ENCODE data around the gene SLC25A48.
A peak's percentile ranks its signal among the peaks of the same experiment; 100 is the strongest.

The SLC25A48 gene

GRCh38 chr5:135881244-135881643 lies 46.8 kb downstream of the SLC25A48 start:
- DNase-seq (ENCODE audit: low spot score) = no peak

DNA sequence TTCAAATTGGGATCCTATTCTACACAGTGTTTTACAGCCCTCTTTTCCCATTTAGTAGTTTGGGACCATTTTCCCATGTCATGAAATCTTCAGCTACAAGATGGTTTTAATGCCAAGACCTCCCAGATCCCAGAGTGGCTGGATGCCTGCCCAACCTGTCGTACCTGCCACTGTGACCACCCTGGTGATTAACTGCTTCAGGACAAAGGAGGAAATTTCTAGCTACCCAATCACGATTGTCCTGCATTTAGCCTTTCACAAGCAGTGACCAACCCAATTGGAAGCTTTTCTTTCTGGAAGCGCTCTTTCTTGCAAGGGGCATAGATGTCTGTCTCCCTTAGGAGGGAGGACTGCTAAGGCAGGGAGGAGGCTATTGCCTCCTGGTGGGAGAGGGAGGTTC lies 47.4 kb downstream of the SLC25A48 start:
- DNase-seq (ENCODE audit: low spot score) = no peak

DNA sequence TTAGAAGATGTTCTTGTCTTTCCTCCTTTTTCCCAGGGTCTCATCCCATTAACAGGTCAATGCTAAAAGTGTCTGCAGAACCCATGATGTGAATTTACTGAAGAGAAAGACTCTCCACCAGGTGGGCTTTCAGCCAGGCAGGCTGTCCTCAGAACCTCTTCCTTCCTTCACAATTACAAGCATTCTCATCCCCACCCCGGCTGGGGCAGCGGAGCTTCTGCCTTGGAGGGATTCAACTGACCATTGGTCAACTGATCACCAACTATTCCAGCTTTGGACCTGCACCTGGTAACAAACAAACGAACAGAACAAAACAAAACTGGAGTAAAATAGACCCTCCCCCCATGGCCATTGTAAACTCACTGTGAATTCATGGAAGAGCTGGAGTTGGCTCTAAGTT lies 48.6 kb downstream of the SLC25A48 start:
- no peak for DNase-seq (ENCODE audit: low spot score)

DNA sequence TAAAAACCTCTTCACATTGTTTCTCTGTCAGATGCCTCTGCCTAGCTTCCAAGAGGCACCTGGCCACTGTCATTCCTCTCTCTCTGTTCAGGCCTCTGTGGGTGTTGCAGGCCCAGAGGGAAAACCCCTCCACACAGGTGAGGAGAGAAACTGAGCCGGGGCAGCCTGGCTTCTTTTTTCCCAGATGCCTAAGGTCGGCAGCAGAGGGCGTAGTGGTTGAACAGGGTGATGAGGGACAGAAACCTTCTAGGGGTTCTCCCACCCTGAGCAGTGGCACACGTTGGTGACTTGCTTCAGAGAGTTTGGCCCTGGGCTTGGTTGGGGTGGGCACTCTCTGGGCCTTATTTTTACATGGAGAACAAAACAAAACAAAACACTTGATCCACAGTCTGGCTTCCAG lies 49.0 kb downstream of the SLC25A48 start:
- no peak for DNase-seq (ENCODE audit: low spot score)

- no peak for DNase-seq (ENCODE audit: low spot score)
Observed at GRCh38 chr5:135885031-135885430, 50.6 kb downstream of the SLC25A48 start.

- DNase-seq (ENCODE audit: low spot score) = no peak
Observed at GRCh38 chr5:135886136-135886535, 51.7 kb downstream of the SLC25A48 start.

GRCh38 chr5:135887447-135887864 lies 53.0 kb downstream of the SLC25A48 start:
- peak; percentile 74 for DNase-seq (ENCODE audit: low spot score)

DNA sequence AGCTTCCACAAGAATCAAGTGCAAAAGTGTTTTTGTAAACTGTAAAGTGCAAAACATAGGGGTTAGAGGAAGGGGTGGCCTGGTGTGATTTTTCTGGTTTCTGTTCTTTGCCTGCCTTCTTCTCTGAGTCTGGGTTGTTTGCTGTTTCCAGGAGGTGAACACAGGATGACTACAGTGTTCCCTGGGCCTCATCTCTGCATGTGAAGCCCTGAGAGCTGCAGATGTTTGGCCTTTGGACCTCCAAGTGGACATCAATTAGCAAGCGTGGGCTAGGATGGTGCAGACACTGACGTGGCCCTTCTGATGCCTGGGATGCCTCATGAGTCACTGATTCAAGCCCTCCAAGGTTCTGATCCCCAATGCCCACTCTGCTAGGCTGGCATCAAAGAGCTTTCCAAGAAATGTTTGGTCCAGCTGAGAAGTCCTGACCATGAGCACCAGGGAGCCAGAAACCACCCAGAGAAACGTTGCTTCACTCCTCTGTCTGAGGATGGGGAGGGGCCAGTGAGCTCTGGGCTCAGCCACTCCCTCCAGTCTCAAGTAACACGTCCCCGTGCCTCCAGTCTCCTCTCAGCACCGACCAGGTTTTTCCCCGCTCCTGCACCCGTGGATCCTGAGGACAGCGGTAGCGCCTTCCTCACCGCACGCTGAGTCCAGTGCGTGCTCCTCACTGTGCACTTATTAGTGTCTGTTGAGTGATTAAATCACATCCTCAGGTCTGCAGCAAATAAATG lies 53.6 kb downstream of the SLC25A48 start:
- DNase-seq (ENCODE audit: low spot score) = peak; percentile 26

DNA sequence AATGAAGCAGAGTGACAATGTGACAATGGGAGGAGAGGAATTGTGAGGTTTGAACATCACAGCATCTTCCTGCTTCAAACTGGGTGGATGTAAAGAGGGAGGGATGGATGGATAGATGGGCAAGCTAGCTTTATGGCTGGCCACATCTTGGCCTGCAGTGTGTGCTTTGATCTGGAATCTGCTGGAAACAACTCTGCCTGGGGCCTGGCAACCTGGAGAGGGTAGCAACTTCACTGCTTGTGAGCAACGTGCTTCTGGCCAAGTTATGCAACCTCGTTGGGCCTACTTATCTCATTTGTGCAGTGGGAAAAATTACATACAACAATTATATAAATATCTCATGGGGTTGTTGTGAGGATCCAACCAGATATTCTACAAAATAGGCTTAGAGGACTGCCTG lies 55.8 kb downstream of the SLC25A48 start:
- DNase-seq (ENCODE audit: low spot score) = no peak

GRCh38 chr5:135890867-135891266 lies 56.4 kb downstream of the SLC25A48 start:
- DNase-seq (ENCODE audit: low spot score) = no peak

DNA sequence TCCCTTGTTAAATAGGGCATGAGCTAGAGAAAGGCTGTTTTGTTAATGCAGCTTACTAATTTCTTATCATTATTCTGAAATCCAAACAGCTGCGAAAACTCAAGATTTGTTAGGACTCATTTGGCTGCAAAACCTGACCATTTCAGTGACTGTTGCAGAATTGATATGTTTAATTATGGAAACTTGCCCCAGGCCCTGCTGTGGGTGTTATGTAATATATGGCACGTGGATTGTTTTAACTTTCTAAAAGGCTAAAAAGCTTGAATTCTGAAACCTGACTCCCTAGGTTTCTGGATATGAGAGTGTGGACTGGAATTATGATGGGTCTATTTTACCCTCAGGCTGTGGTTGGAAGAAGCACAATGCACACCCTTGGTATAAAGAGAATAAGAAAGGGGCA lies 56.8 kb downstream of the SLC25A48 start:
- DNase-seq (ENCODE audit: low spot score) = no peak

DNA sequence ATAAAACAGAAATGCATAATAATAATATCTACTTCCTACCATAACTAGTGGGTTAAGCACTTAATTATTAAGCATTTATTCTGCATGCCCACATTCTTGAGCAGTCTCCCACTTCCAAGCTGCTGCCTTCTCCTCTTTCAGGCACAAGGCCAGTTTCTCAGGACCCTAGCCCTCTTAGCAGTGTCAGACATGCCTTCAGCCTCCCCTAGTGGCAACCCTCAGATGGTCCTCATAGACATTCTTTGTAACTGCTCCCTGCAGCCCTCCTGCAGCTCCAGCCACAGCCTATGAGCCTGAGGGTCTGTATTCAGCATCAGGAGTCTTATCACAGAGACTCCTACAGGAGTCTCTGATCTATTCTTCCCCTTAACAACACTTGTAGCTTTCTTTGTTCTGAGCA lies 57.3 kb downstream of the SLC25A48 start:
- no peak for DNase-seq (ENCODE audit: low spot score)

DNA sequence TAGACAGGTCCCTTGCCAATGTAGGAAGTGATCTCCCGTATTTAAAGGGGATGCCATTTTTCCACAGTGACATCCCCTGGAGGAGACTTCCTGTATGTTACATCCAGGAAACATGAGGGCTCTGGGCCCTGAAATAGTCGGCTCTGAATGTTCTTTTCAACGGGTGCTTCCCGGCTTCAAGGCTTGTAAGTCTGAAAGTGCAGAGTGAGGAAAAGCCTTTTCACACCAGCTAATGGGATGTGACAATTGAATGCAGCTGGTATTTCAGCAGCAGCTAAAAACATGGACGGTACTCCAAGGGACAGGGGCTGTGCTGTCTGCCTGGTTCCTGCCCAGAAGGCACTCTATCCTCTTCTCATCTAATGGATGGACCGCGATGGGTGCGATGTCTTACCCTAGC lies 59.8 kb downstream of the SLC25A48 start:
- no peak for DNase-seq (ENCODE audit: low spot score)

DNA sequence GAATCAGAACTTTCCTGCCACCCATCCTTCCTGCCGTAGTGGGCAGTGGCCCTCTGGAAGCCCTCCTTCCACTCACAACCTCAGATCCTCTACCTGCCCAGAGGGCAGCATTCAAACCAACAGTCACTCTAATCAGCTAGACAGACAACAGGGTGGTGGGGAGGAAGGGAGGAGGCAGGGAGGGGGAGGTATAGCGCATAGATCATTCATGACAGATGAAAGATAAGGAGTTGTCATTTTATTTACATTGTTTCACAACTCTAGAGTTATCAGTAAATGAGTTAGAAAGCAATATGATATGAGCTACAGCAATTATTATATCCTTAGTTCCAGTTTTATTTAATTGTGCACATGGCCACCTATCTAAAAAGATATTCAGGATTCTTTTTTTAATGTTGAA lies 60.3 kb downstream of the SLC25A48 start:
- no peak for DNase-seq (ENCODE audit: low spot score)

DNA sequence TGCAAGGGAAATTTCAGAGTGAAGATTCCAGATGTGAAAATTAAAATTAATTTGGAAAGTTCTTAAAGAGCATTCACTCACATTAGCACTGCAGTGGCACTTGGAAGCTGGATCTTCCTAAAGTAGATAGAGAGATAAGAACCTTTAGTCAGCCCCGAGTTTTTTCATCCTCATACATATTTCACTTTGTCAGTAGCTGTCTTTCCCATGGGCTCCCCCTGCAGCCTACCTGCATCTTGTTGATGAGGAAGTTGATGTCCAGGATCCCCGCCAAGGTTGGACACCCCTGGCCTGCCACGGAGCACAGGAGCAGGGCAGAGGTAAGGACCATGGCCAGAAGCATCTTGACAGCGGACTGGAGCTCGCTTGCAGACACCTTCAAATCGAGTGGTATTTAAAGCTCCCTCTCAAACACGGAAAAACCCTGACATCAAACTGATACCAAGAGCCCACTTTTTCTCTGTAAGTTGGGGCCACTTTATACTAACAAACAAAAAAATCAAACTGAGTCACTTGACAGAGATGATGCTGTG lies 61.1 kb downstream of the SLC25A48 start, which contains the start of gene IL9:
Gene IL9, minus strand, starts transcription at position 368 of the 533 bp plus-strand sequence. Its CDS starts 25 bp downstream, at position 343.
- DNase-seq (ENCODE audit: low spot score) = no peak

GRCh38 chr5:135898651-135899050 lies 64.2 kb downstream of the SLC25A48 start:
- no peak for DNase-seq (ENCODE audit: low spot score)

- DNase-seq (ENCODE audit: low spot score) = no peak
Observed at GRCh38 chr5:135900276-135900675, 65.8 kb downstream of the SLC25A48 start.

- no peak for DNase-seq (ENCODE audit: low spot score)
Observed at GRCh38 chr5:135901633-135902032, 67.2 kb downstream of the SLC25A48 start.

DNA sequence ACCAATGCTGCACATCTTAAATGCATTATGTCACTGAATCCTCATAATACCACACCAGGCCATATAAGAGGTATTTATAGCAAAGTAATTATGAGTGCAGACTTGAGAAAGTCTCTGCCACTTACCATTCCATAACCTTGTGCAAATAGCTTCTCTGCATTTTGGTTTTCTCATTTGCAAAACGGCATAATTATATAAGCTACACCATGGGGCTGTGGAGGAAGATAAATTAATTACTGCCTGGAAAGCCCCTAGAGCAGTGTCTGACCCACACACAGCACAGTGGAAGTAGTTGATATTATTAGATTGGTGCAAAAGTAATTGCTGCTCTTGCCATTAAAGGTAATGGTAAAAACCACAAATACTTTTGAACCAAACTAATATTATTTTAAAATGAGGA lies 70.7 kb downstream of the SLC25A48 start:
- DNase-seq (ENCODE audit: low spot score) = no peak

DNA sequence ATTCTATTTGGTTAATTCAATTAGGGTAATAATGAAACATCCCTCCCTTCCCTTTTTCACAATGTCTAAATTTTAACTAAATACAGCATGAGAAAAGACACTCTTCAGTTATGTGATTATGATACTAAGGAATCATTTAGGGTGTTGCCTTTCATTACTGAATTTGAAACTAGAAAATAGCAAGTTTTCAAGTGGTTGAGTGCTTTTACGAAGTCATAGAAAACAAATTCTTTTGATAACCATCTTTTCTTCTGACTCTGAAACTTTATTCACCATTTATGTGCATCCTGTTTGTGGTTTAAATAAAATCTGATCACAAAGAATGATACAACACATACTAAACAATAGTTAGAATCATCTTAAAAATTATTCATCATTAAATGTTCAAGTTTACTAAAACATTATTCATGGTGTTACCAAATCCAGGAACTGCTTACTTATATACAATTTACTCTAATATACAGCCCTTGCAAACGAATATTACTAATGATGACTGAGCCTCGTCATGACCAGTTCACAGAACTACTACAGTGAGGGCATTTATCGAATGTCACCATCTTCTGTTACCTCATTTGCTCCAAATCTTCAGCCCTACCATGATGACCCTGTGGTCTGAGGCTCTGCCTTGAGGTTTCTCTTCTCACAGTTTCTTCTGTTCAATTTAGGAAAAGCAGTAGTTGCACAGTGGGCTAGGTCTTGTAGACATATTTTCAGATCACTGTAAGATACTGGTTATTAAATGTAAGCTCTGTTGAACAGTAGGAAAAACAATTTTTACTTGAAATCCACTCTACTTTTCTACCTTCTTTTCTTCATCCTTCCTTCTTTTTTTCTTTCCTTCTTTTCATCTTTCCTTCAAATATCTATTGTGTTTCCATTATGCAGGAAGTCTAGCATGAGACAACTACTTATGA lies 79.5 kb downstream of the SLC25A48 start:
- DNase-seq (ENCODE audit: low spot score) = no peak

- no peak for DNase-seq (ENCODE audit: low spot score)
Observed at GRCh38 chr5:135915466-135916001, 81.1 kb downstream of the SLC25A48 start.

DNA sequence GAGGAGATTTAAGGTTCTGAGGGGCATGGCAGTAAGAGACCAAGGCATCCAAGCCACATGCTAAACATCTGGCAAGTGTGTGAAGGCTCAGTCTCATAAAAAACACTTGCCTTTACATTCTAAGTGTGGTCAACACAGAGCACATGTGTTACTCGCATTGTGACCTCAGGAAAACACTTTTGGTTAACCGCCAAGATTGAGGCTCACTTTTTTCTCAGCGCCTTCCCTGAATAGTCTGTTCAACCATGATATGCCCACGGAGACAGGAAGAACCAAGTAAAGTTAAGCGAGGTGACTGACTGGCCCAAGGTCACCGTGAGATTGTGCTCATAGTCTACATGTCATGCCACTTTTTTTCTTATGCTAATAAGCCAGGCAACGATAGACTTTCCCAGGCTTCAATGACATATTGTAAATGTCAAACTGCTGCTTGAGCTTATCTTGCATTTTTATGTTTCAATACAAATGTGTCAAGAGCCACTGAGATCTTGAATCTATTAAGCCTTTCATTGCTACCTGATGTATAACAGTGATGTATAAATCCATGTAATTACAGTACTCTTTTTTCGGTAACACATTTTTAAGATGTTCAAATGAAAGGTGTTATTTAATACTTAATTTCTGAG lies 82.3 kb downstream of the SLC25A48 start:
- no peak for DNase-seq (ENCODE audit: low spot score)

Measured in AG08396 (cell line).